CD4-positive, alpha-beta T cell treated with Interleukin-17A for 1 hour (primary cell): Measurements from ENCODE around the gene CDC123.
"Not testable (repeated sequence)": the region's sequence is repeated elsewhere in the genome, so short reads cannot be mapped to it uniquely, and the experiment has no call there.

ENCODE experiments used
- DNase-seq: peaks from one replicate; pipeline ENCODE4 v3.0.0-alpha.2; 2020

The CDC123 gene

GRCh38 chr10:12193193-12193592, 2.8 kb upstream of the CDC123 start:
- DNase-seq, result no peak

- DNase-seq, result peak; percentile 44
These were observed 1.2 kb upstream of the CDC123 start for GRCh38 chr10:12194752-12195271.

GRCh38 chr10:12195281-12195602, 746 bp upstream of the CDC123 start:
- DNase-seq, result no peak

GRCh38 chr10:12196531-12197211, 683 bp downstream of the CDC123 start:
- DNase-seq, result no peak

- peak; percentile 13 for DNase-seq
These were observed 2.2 kb downstream of the CDC123 start for GRCh38 chr10:12198156-12198555.

- DNase-seq, result no peak
These were observed 4.9 kb downstream of the CDC123 start for GRCh38 chr10:12200850-12201249.

- DNase-seq, result no peak
These were observed 5.6 kb downstream of the CDC123 start for GRCh38 chr10:12201543-12201942.

GRCh38 chr10:12202226-12202625, 6.2 kb downstream of the CDC123 start:
- no peak for DNase-seq

- no peak for DNase-seq
These were observed 9.1 kb downstream of the CDC123 start for GRCh38 chr10:12205082-12205481.

- DNase-seq, result no peak
These were observed 11.1 kb downstream of the CDC123 start for GRCh38 chr10:12207114-12207513.

GRCh38 chr10:12208460-12208859, 12.5 kb downstream of the CDC123 start:
- no peak for DNase-seq

GRCh38 chr10:12212454-12212853, 16.5 kb downstream of the CDC123 start:
- DNase-seq, result no peak

- DNase-seq, result no peak
These were observed 17.6 kb downstream of the CDC123 start for GRCh38 chr10:12213621-12214020.

GRCh38 chr10:12214093-12214492, 18.1 kb downstream of the CDC123 start:
- DNase-seq, result no peak

- peak; percentile 60 for DNase-seq
These were observed 18.8 kb downstream of the CDC123 start for GRCh38 chr10:12214763-12215218.

- DNase-seq, result no peak
These were observed 23.0 kb downstream of the CDC123 start for GRCh38 chr10:12218991-12219390.

- no peak for DNase-seq
These were observed 25.6 kb downstream of the CDC123 start for GRCh38 chr10:12221323-12222298.

- no peak for DNase-seq
These were observed 29.5 kb downstream of the CDC123 start for GRCh38 chr10:12225444-12225843.

- not testable (repeated sequence) for DNase-seq
These were observed 30.4 kb downstream of the CDC123 start for GRCh38 chr10:12226438-12226837.

- DNase-seq, result no peak
These were observed 32.9 kb downstream of the CDC123 start for GRCh38 chr10:12228851-12229250.

GRCh38 chr10:12234687-12235086, 38.7 kb downstream of the CDC123 start:
- not testable (repeated sequence) for DNase-seq

GRCh38 chr10:12235116-12235694, 39.2 kb downstream of the CDC123 start:
- DNase-seq, result no peak

- DNase-seq, result no peak
These were observed 39.8 kb downstream of the CDC123 start for GRCh38 chr10:12235796-12236195.
